Erythroblast (primary cell): ENCODE measurements around the gene LGR6.

ENCODE experiments used
- GATA1 ChIP-seq: IDR thresholded peaks from 2 replicates; pipeline ENCODE4 v1.6.1; 2011; ENCODE audit warnings: low read depth, mild to moderate bottlenecking, control low read depth, low read length, moderate library complexity
- POLR2A ChIP-seq: IDR thresholded peaks from 2 replicates; pipeline ENCODE4 v1.6.1; 2011; ENCODE audit warnings: mild to moderate bottlenecking, low read length

- TF ChIP-seq POLR2A (no peak), GATA1 (no peak)
Observed at GRCh38 chr1:202153284-202153683, 40.3 kb upstream of the LGR6 start.
